ENCODE data around the gene EIF4G1. TPM values are rescaled to one million over a fixed set of nuclear protein-coding genes. Genes with fewer than 3 reads are reported as not detected.

Gene EIF4G1
- total and polyA plus RNA-seq, 2 of the 4 experiments (the other 2 are of a cell fraction), result 225 to 274 TPM

DNA sequence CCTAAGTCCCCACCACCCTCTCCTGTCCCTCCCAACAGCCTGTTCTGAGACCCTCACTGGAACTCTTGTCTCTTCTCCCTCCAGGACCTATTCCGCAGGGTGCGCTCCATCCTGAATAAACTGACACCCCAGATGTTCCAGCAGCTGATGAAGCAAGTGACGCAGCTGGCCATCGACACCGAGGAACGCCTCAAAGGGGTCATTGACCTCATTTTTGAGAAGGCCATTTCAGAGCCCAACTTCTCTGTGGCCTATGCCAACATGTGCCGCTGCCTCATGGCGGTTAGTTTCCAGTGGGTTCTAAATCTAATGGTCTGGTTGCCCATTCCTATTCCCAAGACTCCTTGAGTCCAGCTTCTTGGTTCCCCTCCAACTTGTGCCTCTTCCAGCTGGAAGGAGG is 9.3 kb downstream of the EIF4G1 start:
- Histone ChIP-seq H3K36me3 (ENCODE audit: control insufficient read depth, insufficient read depth, low read length) (peaks cover 86% of the 10 kb centered on the region), H3K4me3 (ENCODE audit: insufficient read depth, low read depth, low read length) (no peak overlapping the region), H2AFZ (replicated peaks; ENCODE audit: low read length, poor library complexity) (no peak overlapping the region), H3K9ac (ENCODE audit: low read depth, low read length) (no peak overlapping the region), H4K8ac (ENCODE audit: low read depth in 2 of 2, low read length in 2 of 2) (no peak overlapping the region), H3K56ac (ENCODE audit: extremely low read depth, insufficient read depth, low read length) (no peak overlapping the region), H3K9me1 (ENCODE audit: insufficient read depth, low read length) (peaks cover 33% of the 10 kb centered on the region), H4K20me1 (ENCODE audit: insufficient read depth, low read length) (peaks cover 88% of the 10 kb centered on the region), H3K14ac (replicated peaks; ENCODE audit: low read depth, low read length) (no peak overlapping the region), H2AK5ac (ENCODE audit: low read depth, low read length) (no peak overlapping the region), H3K23ac (ENCODE audit: low read depth, low read length) (no peak overlapping the region), H4K5ac (ENCODE audit: low read depth, low read length) (no peak overlapping the region), H3K4me2 (ENCODE audit: low read depth, low read length) (no peak overlapping the region), H2BK5ac (ENCODE audit: low read depth, low read length, poor library complexity, severe bottlenecking) (no peak overlapping the region), H3K18ac (ENCODE audit: low read depth, low read length) (no peak overlapping the region), H2AK9ac (replicated peaks; ENCODE audit: low read depth, low read length, poor library complexity) (no peak overlapping the region), H2BK20ac (ENCODE audit: low read depth, low read length) (no peak overlapping the region), H3K4ac (ENCODE audit: low read depth, low read length) (no peak overlapping the region), H3K27ac (ENCODE audit: insufficient read depth, low read length) (no peak overlapping the region), H3K27me3 (ENCODE audit: control insufficient read depth, insufficient read depth, low read length) (no peaks in the 10 kb centered on the region), H3K79me1 (ENCODE audit: low read depth in 1 of 2, low read length in 2 of 2) (peaks cover 44 to 94% of the 10 kb centered on the region in 2 experiments), H2BK15ac (ENCODE audit: low read depth, low read length) (no peak overlapping the region), H3K4me1 (ENCODE audit: control insufficient read depth, insufficient read depth, low read length) (peaks cover 12% of the 10 kb centered on the region), H4K91ac (ENCODE audit: insufficient read depth, low read depth, low read length) (no peak overlapping the region), H2BK120ac (ENCODE audit: low read depth, low read length) (no peak overlapping the region), H3K9me3 (ENCODE audit: control insufficient read depth, insufficient read depth, low read length) (no peaks in the 10 kb centered on the region)
- in situ Hi-C loops (cut with MboI; ENCODE audit: low sequenced_read_pairs), result no loop called here
- intact Hi-C loops (cut with micrococcal nuclease), result no loop called here
- 95% methylated on average over 6 of the region's 8 CpGs; no CpG with 5 or more reads in 1 of the 2 experiments for WGBS, 2 experiments (ENCODE audit: extremely low coverage in 2 of 2, insufficient read length in 1 of 2)
- TF ChIP-seq POLR2A (IDR thresholded peaks at IDR 0.05; ENCODE audit: low read depth, low read length) (no peak), MXI1 (IDR thresholded peaks at IDR 0.05; ENCODE audit: borderline replicate concordance, low read depth, low read length) (no peak), MAZ (IDR thresholded peaks at IDR 0.05; ENCODE audit: borderline replicate concordance, low read depth, low read length) (no peak), CEBPB (IDR thresholded peaks at IDR 0.05; ENCODE audit: low read depth, low read length) (no peak), RCOR1 (IDR thresholded peaks at IDR 0.05; ENCODE audit: insufficient replicate concordance, low read length) (no peak), RAD21 (IDR thresholded peaks at IDR 0.05; ENCODE audit: low read length) (no peak), FOS (IDR thresholded peaks at IDR 0.05; ENCODE audit: low read depth, low read length) (no peak), SMC3 (IDR thresholded peaks at IDR 0.05; ENCODE audit: low read depth, low read length) (no peak), MAFK (IDR thresholded peaks at IDR 0.05; ENCODE audit: low read depth, low read length) (no peak), NFE2L2 (IDR thresholded peaks at IDR 0.05; ENCODE audit: low read depth, low read length) (no peak)
- TF ChIP-seq, protein P1, sequence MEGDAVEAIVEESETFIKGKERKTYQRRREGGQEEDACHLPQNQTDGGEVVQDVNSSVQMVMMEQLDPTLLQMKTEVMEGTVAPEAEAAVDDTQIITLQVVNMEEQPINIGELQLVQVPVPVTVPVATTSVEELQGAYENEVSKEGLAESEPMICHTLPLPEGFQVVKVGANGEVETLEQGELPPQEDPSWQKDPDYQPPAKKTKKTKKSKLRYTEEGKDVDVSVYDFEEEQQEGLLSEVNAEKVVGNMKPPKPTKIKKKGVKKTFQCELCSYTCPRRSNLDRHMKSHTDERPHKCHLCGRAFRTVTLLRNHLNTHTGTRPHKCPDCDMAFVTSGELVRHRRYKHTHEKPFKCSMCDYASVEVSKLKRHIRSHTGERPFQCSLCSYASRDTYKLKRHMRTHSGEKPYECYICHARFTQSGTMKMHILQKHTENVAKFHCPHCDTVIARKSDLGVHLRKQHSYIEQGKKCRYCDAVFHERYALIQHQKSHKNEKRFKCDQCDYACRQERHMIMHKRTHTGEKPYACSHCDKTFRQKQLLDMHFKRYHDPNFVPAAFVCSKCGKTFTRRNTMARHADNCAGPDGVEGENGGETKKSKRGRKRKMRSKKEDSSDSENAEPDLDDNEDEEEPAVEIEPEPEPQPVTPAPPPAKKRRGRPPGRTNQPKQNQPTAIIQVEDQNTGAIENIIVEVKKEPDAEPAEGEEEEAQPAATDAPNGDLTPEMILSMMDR (conservative IDR thresholded peaks at IDR 0.05; ENCODE audit: low read depth, low read length), result no peak
- TF ChIP-seq, protein P2, sequence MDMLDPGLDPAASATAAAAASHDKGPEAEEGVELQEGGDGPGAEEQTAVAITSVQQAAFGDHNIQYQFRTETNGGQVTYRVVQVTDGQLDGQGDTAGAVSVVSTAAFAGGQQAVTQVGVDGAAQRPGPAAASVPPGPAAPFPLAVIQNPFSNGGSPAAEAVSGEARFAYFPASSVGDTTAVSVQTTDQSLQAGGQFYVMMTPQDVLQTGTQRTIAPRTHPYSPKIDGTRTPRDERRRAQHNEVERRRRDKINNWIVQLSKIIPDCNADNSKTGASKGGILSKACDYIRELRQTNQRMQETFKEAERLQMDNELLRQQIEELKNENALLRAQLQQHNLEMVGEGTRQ (IDR thresholded peaks at IDR 0.05; ENCODE audit: low read depth, low read length), result no peak
- TF ChIP-seq, protein P3, sequence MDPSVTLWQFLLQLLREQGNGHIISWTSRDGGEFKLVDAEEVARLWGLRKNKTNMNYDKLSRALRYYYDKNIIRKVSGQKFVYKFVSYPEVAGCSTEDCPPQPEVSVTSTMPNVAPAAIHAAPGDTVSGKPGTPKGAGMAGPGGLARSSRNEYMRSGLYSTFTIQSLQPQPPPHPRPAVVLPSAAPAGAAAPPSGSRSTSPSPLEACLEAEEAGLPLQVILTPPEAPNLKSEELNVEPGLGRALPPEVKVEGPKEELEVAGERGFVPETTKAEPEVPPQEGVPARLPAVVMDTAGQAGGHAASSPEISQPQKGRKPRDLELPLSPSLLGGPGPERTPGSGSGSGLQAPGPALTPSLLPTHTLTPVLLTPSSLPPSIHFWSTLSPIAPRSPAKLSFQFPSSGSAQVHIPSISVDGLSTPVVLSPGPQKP (IDR thresholded peaks at IDR 0.05; ENCODE audit: borderline replicate concordance, low read depth, low read length), result no peak
- dilution Hi-C loops (cut with HindIII; ENCODE audit: low sequenced_read_pairs, unreplicated experiment), result no loop called here
- no peak for ATAC-seq (ENCODE audit: low read depth)
- POLR2A ChIA-PET (ENCODE audit: unreplicated experiment), result no interaction called here
- BruUV-seq (replicated peaks), result no TSS peak
- DNase-seq, result no peak
- CTCF ChIA-PET, result no interaction called here

All from IMR-90 (cell line).